Astrocyte (in vitro differentiated cells and primary cell): ENCODE measurements around the gene ARSJ. TPM values are rescaled to one million over a fixed set of nuclear protein-coding genes. Genes with fewer than 3 reads are reported as not detected.

ENCODE experiments used
- DNase-seq: peaks from one replicate; pipeline ENCODE4 v3.0.0-alpha.2; 2010; ENCODE audit warnings: low read depth
- FAIRE-seq: peaks from 2 replicates; lab custom pipeline; 2011; peaks lifted over from hg19 to GRCh38; lab: Jason Lieb, UNC
- H2AFZ ChIP-seq: 2 replicates; pipeline ENCODE4 v1.6.0; 2012; ENCODE audit warnings: low read depth, low read length, inconsistent platforms
- H3K27ac ChIP-seq: 2 replicates; pipeline ENCODE4 v1.5.1; 2011; ENCODE audit warnings: low read depth, low read length, inconsistent platforms
- H3K27me3 ChIP-seq: 2 replicates; pipeline ENCODE4 v1.6.0; 2011; ENCODE audit warnings: low read length, inconsistent platforms; ENCODE audit not compliant: insufficient read depth
- H3K36me3 ChIP-seq: 2 replicates; pipeline ENCODE4 v1.5.1; 2011; ENCODE audit warnings: low read length, inconsistent platforms; ENCODE audit not compliant: insufficient read depth
- H3K4me1 ChIP-seq: 2 replicates; pipeline ENCODE4 v1.5.1; 2011; ENCODE audit warnings: low read length, inconsistent platforms; ENCODE audit not compliant: insufficient read depth
- H3K4me2 ChIP-seq: 2 replicates; pipeline ENCODE4 v1.6.0; 2012; ENCODE audit warnings: low read length, inconsistent platforms
- H3K4me3 ChIP-seq: 2 replicates; pipeline ENCODE4 v1.5.1; 2011; ENCODE audit warnings: low read depth, mild to moderate bottlenecking, low read length, inconsistent platforms; ENCODE audit not compliant: insufficient read depth
- H3K79me2 ChIP-seq: 2 replicates; pipeline ENCODE4 v1.6.0; 2012; ENCODE audit warnings: mild to moderate bottlenecking, low read length, inconsistent platforms; ENCODE audit not compliant: insufficient read depth
- H3K9ac ChIP-seq: 2 replicates; pipeline ENCODE4 v1.6.0; 2012; ENCODE audit warnings: mild to moderate bottlenecking, low read length, inconsistent platforms
- H3K9me3 ChIP-seq: 2 replicates; pipeline ENCODE4 v1.5.1; 2012; ENCODE audit warnings: low read depth, mild to moderate bottlenecking, low read length, inconsistent platforms; ENCODE audit not compliant: insufficient read depth
- H4K20me1 ChIP-seq: 2 replicates; pipeline ENCODE4 v1.6.0; 2012; ENCODE audit warnings: low read length, inconsistent platforms; ENCODE audit not compliant: insufficient read depth
- H3K27ac Mint-ChIP-seq: one replicate; pipeline ENCODE4 v1.8.0; 2021; ENCODE audit warnings: mild to moderate bottlenecking, mixed read lengths; ENCODE audit not compliant: unreplicated experiment
- H3K27me3 Mint-ChIP-seq: one replicate; pipeline ENCODE4 v1.8.0; 2021; ENCODE audit warnings: low read depth, mixed read lengths; ENCODE audit not compliant: unreplicated experiment
- H3K36me3 Mint-ChIP-seq: one replicate; pipeline ENCODE4 v1.8.0; 2021; ENCODE audit warnings: low read depth, mixed read lengths; ENCODE audit not compliant: unreplicated experiment
- H3K4me1 Mint-ChIP-seq: one replicate; pipeline ENCODE4 v1.8.0; 2021; ENCODE audit warnings: low read depth, mixed read lengths; ENCODE audit not compliant: unreplicated experiment
- H3K4me3 Mint-ChIP-seq: one replicate; pipeline ENCODE4 v1.8.0; 2021; ENCODE audit warnings: mild to moderate bottlenecking, moderate library complexity, mixed read lengths; ENCODE audit not compliant: unreplicated experiment
- H3K9me3 Mint-ChIP-seq: one replicate; pipeline ENCODE4 v1.8.0; 2021; ENCODE audit warnings: mild to moderate bottlenecking, mixed read lengths; ENCODE audit not compliant: unreplicated experiment
- EZH2 ChIP-seq: IDR thresholded peaks from 2 replicates; pipeline ENCODE4 v1.6.1; 2012; ENCODE audit warnings: mild to moderate bottlenecking, low read length, inconsistent platforms; ENCODE audit not compliant: insufficient read depth
- total RNA-seq: library from RNA; stranded (reverse); gene quantifications from 2 replicates; pipeline ENCODE4 v1.2.1, GENCODE V29; 2021
- TF ChIP-seq, protein P1 (sequence below): IDR thresholded peaks from 2 replicates; pipeline ENCODE4 v1.5.1; 2011; ENCODE audit warnings: low read depth, mild to moderate bottlenecking, inconsistent platforms, low read length, moderate library complexity; ENCODE audit not compliant: insufficient read depth

Gene ARSJ
- total RNA-seq, 1 donor from 2014 or later = 66.5 TPM

GRCh38 chr4:113958766-113959538 lies 20.5 kb downstream of the ARSJ start:
- Histone ChIP-seq H3K4me3 (peak overlapping the region; percentile 11), H3K27ac (peak overlapping the region; percentile 89), H3K27me3 (no peaks in the 10 kb centered on the region), H3K79me2 (peaks cover 90% of the 10 kb centered on the region), H3K9me3 (no peaks in the 10 kb centered on the region), H3K4me1 (peaks cover 49% of the 10 kb centered on the region), H3K4me2 (peak overlapping the region; percentile 63), H4K20me1 (peaks cover 12% of the 10 kb centered on the region), H3K9ac (peak overlapping the region; percentile 66), H2AFZ (no peak overlapping the region), H3K36me3 (peaks cover 21% of the 10 kb centered on the region)
- DNase-seq (peak; percentile 95), FAIRE-seq (peak; percentile 99)
- H3K27ac Mint-ChIP-seq = peak overlapping the region; percentile 97
- peaks cover 12% of the 10 kb centered on the region for H3K36me3 Mint-ChIP-seq
- peak overlapping the region; percentile 67 for H3K4me3 Mint-ChIP-seq
- peaks cover 47% of the 10 kb centered on the region for H3K4me1 Mint-ChIP-seq
- no peaks in the 10 kb centered on the region for H3K9me3 Mint-ChIP-seq
- H3K27me3 Mint-ChIP-seq = no peaks in the 10 kb centered on the region
- TF ChIP-seq, protein P1, sequence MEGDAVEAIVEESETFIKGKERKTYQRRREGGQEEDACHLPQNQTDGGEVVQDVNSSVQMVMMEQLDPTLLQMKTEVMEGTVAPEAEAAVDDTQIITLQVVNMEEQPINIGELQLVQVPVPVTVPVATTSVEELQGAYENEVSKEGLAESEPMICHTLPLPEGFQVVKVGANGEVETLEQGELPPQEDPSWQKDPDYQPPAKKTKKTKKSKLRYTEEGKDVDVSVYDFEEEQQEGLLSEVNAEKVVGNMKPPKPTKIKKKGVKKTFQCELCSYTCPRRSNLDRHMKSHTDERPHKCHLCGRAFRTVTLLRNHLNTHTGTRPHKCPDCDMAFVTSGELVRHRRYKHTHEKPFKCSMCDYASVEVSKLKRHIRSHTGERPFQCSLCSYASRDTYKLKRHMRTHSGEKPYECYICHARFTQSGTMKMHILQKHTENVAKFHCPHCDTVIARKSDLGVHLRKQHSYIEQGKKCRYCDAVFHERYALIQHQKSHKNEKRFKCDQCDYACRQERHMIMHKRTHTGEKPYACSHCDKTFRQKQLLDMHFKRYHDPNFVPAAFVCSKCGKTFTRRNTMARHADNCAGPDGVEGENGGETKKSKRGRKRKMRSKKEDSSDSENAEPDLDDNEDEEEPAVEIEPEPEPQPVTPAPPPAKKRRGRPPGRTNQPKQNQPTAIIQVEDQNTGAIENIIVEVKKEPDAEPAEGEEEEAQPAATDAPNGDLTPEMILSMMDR = no peak
- TF ChIP-seq EZH2 = no peak

DNA sequence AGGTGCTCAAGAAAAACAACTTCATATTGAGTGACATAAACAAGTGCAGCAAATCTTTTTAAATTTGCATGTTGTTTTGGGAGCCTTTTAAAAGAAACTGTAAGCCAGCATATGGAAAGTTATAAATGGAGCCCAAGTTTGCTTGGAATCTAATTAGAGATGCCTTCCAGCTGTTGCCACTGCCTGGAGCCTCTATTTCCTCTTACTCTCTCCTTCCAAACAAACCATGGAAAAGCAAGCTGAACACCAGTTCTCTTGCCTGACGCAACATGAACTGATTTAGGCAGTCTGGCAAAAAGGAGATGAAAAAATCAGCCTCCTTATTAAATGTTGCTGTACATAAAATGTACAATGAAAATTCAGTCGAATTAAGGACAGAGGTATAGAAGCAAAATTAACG lies 21.5 kb downstream of the ARSJ start:
- Histone ChIP-seq H3K4me1 (peaks cover 49% of the 10 kb centered on the region), H3K79me2 (peaks cover 90% of the 10 kb centered on the region), H3K27ac (peak overlapping the region; percentile 89), H3K27me3 (no peaks in the 10 kb centered on the region), H3K9ac (no peak overlapping the region), H4K20me1 (peaks cover 9% of the 10 kb centered on the region), H2AFZ (no peak overlapping the region), H3K36me3 (peaks cover 27% of the 10 kb centered on the region), H3K9me3 (no peaks in the 10 kb centered on the region), H3K4me3 (no peak overlapping the region), H3K4me2 (no peak overlapping the region)
- no peak for FAIRE-seq
- Mint-ChIP-seq H3K36me3 (peaks cover 8% of the 10 kb centered on the region), H3K4me1 (peaks cover 47% of the 10 kb centered on the region), H3K27ac (peak overlapping the region; percentile 97), H3K9me3 (no peaks in the 10 kb centered on the region), H3K4me3 (no peak overlapping the region), H3K27me3 (no peaks in the 10 kb centered on the region)
- DNase-seq = no peak
- TF ChIP-seq EZH2 = no peak
- TF ChIP-seq, protein P1 = no peak

DNA sequence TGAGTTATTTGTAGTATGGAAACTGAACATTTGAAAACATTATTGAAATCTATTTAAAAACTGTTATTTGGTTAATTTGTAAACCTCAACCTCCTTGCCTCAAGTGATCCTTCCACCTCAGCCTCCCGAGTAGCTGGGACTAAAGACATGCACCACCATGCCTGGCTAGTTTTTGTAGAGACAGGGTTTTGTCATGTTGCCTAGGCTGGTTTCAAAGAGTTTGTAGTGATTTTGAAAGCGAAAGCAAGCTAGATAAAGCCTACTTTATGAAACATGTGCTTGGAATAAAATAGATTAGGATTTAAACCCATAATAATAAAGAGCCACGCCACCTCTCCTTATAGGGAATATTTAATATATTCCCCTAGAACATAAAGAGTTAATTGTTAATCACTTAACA lies 23.5 kb downstream of the ARSJ start:
- H3K4me3 ChIP-seq = no peak overlapping the region
- Mint-ChIP-seq H3K27ac (no peak overlapping the region), H3K4me1 (peaks cover 40% of the 10 kb centered on the region), H3K36me3 (peaks cover 9% of the 10 kb centered on the region), H3K4me3 (no peak overlapping the region), H3K27me3 (no peaks in the 10 kb centered on the region), H3K9me3 (no peaks in the 10 kb centered on the region)
- H2AFZ ChIP-seq = no peak overlapping the region
- H3K27me3 ChIP-seq = no peaks in the 10 kb centered on the region
- H3K27ac ChIP-seq = no peak overlapping the region
- peak overlapping the region; percentile 23 for H3K4me2 ChIP-seq
- DNase-seq = no peak
- H4K20me1 ChIP-seq = no peaks in the 10 kb centered on the region
- TF ChIP-seq EZH2 = no peak
- H3K36me3 ChIP-seq = peaks cover 36% of the 10 kb centered on the region
- H3K4me1 ChIP-seq = peaks cover 41% of the 10 kb centered on the region
- H3K9me3 ChIP-seq = no peaks in the 10 kb centered on the region
- FAIRE-seq = no peak
- H3K9ac ChIP-seq = no peak overlapping the region
- peaks cover 90% of the 10 kb centered on the region for H3K79me2 ChIP-seq
